ENCODE data around the gene CACNA2D4.

The CACNA2D4 gene

DNA sequence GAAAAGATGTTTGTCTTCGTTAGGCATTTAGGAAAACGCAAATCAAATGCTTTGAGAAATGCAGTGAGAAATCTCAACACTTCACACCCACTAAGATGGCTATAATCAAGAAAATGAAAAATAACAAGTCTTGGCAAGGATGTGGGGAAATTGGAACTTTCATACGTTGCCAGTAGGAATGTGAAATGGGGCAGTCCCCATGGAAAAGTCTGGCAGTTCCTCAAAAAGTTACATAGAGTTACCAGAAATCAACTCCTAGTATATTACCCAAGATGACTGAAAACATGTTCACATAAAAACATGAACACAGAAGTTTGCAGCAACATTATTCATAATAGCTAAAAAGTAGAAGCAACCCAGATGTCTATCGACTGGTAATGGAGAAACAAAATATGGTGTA, 139.5 kb downstream of the CACNA2D4 start:
- no peak for DNase-seq (ENCODE audit: low read depth, low spot score)

GRCh38 chr12:1777798-1778197, 140.7 kb downstream of the CACNA2D4 start:
- no peak for DNase-seq (ENCODE audit: low read depth, low spot score)

DNA sequence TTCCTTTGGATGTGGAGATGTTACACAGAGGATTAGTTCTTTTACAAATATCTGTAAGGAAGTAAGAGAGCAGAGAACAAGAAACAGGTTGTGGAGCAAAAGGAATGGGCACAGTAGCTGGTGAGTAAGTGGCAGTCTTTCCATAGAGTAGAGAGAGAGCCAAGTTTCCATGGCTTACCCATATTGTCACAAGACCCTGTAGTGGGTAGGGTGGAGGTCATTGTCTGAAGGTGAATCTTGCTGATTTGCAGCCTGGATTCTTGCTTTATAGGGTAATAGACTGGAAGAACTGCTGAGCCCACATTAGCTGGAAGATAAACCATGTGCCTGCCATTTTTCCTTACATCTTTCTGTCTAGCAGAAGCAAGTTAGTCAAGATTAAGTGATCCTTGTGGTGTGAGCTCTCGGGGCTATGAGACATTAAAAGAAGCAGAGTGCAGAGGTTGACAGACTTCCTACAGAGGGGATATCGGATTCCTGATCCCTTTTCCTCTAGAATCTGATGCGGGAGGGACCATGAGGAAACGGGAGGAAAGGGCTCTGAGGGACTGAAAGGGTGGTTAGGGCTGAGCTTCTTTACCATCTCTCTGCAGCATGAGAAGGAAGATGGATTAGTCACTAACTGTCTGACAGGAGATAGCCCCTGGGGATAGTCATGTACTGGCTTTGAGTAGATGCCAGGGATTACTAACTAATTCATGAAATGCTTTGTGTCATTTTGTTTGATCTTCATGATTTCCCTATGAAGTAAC, 142.1 kb downstream of the CACNA2D4 start:
- DNase-seq (ENCODE audit: low read depth, low spot score) = no peak

DNA sequence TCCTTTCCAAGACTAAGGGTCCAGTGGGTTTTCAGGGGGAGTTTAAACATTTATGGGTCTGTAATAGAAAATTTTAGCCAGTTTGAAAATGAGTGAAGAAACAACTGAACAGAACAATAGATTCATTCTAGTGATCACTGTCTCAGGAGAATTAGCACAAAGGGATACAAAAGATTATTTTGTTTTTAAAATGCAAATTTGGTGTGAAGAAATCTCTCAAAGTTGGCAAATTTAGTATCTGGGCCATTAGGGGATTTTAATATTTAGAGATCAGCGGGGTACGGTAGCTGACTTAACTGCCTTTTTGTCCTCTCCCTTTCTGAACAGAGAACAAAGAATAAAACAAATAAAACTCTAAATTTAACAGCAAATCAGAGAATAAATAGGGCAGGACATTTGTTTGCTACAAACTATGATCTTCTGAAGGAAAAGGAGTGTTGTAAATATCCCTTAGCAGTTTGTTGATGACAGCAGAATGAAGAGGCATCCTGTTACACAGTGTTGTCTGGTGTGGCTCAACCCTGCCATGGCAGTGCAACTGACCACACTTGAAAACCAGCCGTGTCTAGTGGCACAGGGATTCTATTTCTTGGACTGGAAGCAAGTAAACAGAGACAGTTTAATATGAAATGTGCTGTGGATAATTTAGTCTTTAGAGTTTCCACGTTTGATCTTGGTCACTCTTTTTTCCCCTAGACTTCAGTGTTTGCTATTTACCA, 144.4 kb downstream of the CACNA2D4 start:
- DNase-seq (ENCODE audit: low read depth, low spot score) = no peak

DNA sequence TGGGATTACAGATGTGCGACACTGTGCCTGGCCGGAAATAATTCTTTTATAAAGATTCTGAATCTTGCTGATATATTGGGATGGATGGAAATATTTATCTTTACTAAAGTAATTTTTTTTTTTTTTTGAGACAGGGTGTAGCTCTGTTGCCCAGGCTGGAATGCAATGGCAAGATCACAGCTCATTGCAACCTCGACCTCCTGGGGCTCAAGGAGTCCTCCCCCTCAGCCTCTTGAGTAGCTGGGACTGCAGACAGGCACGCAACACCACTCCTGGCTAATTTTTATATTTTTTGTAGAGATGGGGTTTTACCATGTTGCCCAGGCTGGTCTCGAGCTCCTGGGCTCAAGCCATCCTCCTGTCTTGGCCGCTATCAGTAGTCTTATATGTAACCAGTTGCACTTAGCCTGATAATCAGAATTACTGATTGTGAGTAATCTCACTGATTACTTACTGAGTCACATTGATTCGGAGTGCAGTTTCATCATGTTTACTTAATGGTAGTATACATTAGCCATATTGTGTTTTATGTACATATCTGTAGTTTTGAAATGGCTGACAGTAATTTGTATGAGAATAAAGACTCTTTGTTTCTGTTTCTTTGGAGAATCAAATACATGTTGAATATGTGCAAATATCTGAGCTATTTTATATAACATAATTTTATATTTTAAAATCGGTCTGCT, 148.5 kb downstream of the CACNA2D4 start:
- DNase-seq (ENCODE audit: low read depth, low spot score) = no peak

DNA sequence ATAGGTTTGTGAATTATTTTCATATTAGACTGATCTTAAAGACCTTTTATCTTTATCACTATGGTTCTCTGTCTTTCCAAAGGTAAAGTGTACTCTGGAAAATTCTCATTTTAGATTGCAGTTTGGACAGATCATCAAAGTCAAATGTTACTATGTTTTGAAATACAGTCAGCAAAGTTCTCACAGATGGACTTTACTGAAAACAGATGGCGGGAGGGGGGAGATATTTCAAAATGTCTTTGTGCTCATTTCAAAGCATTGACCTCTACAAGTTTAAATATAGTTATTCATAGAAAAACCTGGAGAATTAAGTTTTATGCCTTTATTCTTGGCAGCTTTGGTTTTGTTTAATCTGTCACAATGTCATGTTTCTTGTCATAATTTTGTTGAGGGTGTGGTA, 149.8 kb downstream of the CACNA2D4 start:
- no peak for DNase-seq (ENCODE audit: low read depth, low spot score)

GRCh38 chr12:1767407-1768090, 150.9 kb downstream of the CACNA2D4 start:
- DNase-seq (ENCODE audit: low read depth, low spot score) = no peak

DNA sequence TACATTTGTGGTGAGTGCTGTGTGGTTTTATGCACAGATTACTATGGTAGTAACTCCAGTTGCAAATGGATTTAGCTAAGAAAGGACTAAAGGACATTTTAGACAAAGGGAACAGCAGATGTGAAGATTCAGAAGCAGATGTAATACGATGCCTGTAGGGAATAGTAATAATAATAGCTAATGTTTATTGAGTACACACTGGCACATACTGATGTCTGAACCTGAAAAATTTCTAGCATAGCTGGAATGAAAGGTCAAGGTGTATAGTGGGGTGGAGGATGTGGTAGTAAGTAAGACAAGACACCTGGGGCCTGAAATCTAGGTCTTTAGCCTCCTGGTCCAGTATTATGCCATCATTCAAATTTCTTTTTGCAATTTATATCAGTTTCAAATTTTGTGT, 152.3 kb downstream of the CACNA2D4 start:
- no peak for DNase-seq (ENCODE audit: low read depth, low spot score)

DNA sequence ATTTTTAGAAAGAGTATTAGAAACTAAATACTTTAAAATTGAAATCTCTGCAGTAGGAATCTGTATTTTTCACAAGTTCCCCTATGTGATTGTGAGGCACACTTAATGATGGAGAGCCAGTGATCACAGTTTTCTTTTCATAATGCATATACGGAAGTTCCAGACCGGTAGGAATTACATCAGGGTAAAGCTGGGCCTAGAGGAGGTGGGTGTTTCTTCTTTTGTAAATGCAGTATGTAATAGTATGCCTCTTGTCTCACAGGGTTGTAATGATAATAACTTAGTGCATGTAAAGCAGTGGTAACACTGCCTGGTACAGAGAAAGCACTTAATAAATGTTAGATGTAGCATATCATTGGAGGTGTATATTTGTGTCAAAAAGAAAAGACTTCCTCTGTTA, 155.3 kb downstream of the CACNA2D4 start:
- DNase-seq (ENCODE audit: low read depth, low spot score) = no peak

DNA sequence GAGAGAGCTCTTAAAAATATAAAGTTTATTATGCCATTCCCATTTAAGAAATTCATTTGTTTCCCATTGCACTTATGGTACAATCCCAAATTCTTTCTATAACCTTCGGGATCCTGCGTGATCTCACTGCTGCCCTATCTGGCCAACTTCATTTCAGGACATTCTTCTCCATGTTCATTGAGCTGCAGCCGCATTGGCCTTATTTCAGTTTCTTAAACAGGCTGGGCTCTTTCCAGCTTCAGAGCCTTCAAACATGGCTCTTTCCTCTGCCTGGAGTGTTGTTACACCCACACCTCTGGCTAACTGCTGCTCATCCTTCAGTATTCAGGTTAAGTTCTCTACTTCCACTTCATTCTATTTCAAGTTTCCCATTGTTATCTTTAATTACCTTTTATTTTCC, 156.6 kb downstream of the CACNA2D4 start:
- no peak for DNase-seq (ENCODE audit: low read depth, low spot score)

DNA sequence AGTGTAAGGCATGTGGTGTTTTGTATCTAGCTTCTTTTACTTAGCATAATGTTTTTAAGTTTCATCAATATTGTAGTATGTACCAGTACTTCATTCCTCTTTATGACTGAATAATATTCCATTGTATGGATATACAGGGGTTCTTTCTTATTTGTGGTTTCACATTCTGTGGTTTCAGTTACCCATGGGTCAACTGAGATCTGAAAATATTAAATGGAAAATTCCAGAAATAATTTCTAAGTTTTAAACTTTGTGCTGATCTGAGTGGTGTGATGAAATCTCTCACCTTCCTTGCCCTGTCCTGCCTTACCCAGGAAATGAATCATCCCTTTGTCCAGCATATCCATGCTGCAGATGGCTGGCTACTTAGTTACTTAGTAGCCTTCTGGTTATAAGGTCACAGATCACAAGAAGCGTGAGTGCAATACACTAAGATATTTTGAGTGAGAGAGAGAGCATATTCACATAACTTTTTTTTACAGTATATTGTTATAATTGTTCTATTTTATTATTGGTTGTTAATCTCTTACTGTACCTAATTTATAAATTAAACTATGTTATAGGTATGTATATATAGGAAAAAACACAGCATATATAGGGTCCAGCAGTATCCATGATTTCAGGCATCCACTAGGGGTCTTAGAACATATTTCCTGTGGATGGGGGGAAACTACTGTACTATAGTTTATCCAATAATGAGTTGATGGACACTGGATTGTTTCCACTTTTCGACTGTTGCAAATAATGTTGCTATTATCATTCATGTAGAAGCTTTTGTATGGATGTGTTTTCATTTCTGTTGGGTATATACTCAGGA, 157.7 kb downstream of the CACNA2D4 start:
- no peak for DNase-seq (ENCODE audit: low read depth, low spot score)

GRCh38 chr12:1758887-1759286, 159.6 kb downstream of the CACNA2D4 start:
- DNase-seq (ENCODE audit: low read depth, low spot score) = no peak

GRCh38 chr12:1758376-1758775, 160.1 kb downstream of the CACNA2D4 start:
- no peak for DNase-seq (ENCODE audit: low read depth, low spot score)

GRCh38 chr12:1750300-1750699, 168.2 kb downstream of the CACNA2D4 start:
- no peak for DNase-seq (ENCODE audit: low read depth, low spot score)

DNA sequence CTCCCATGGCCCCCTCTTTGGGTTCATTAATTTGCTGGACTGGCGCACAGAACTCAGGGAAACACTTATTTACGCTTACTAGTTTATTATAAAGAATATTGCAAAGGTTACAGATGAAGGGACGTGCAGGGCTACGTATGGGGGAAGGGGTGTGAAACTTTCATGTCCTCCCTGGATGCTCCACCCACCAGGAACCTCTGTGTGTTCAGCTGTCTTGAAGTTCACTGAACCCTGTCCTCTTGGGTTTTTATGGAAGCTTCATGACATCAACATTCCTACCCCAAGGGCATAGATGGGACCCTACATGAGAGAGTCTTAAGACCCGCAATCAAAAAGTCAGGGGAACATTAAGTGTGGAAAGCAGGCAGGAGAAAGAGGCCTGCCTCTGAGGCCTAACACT, 169.4 kb downstream of the CACNA2D4 start:
- DNase-seq (ENCODE audit: low read depth, low spot score) = no peak

GRCh38 chr12:1747609-1748008, 170.8 kb downstream of the CACNA2D4 start:
- no peak for DNase-seq (ENCODE audit: low read depth, low spot score)

DNA sequence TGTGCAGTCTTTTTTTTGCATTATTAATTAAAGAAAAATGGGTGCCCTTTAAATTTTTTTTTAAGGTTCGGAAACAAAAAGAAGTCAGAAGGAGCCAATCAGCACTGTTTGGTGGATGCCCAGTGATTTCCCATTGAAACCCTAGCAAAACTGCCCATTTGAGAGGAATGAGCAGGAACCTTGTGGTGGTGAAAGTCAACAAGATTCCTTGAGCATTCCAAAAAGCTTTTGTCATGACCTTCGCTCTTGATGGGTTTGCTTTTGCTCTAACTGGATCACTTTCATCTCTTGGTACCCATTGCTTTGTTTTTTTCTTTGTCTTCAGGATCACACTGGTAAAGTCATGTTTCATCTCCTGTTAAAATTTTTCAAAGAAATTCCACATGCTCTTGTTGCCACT, 173.5 kb downstream of the CACNA2D4 start:
- DNase-seq (ENCODE audit: low read depth, low spot score) = no peak
